HEK293 (cell line): ENCODE results near the gene TNKS2.

Experiments
- BCL11B ChIP-seq: fragments of 450-650 bp; formaldehyde crosslinking; IDR thresholded peaks from 2 replicates; pipeline ENCODE4 v1.5.1; 2016; ENCODE audit warnings: low read depth, missing biosample characterization, missing genetic modification characterization
- ELK4 ChIP-seq: IDR thresholded peaks from 2 replicates; pipeline ENCODE4 v1.6.1; 2011; ENCODE audit warnings: mild to moderate bottlenecking, low read depth, low read length, borderline replicate concordance
- REPIN1 ChIP-seq: fragments of 450-650 bp; formaldehyde crosslinking; IDR thresholded peaks from 2 replicates; pipeline ENCODE4 v1.5.1; 2017; ENCODE audit warnings: missing biosample characterization, missing genetic modification characterization, low read depth
- REST ChIP-seq: fragments of 450-650 bp; formaldehyde crosslinking; IDR thresholded peaks from 2 replicates; pipeline ENCODE4 v1.5.1; 2016; ENCODE audit warnings: missing biosample characterization, missing genetic modification characterization
- ZBTB20 ChIP-seq: fragments of 450-650 bp; formaldehyde crosslinking; IDR thresholded peaks from 2 replicates; pipeline ENCODE4 v1.5.1; 2016; ENCODE audit warnings: missing biosample characterization, missing genetic modification characterization
- ZBTB21 ChIP-seq: fragments of 450-650 bp; formaldehyde crosslinking; IDR thresholded peaks from 2 replicates; pipeline ENCODE4 v1.5.1; 2017; ENCODE audit warnings: missing biosample characterization, missing genetic modification characterization
- ZBTB26 ChIP-seq: fragments of 450-650 bp; formaldehyde crosslinking; optimal IDR thresholded peaks from 2 replicates; pipeline ENCODE3; 2016; ENCODE audit warnings: missing biosample characterization, mild to moderate bottlenecking, missing genetic modification characterization
- ZNF335 ChIP-seq: fragments of 450-650 bp; formaldehyde crosslinking; conservative IDR thresholded peaks from 2 replicates; pipeline ENCODE4 v1.5.1; 2016; ENCODE audit warnings: missing biosample characterization, missing genetic modification characterization
- ZNF362 ChIP-seq: fragments of 450-650 bp; formaldehyde crosslinking; IDR thresholded peaks from 2 replicates; pipeline ENCODE4 v1.5.1; 2016; ENCODE audit warnings: missing biosample characterization, missing genetic modification characterization
- ZNF549 ChIP-seq: fragments of 450-650 bp; IDR thresholded peaks from 2 replicates; pipeline ENCODE4 v1.5.1; 2018; ENCODE audit warnings: missing biosample characterization, missing genetic modification characterization, mild to moderate bottlenecking, inconsistent platforms, moderate library complexity
- ZNF792 ChIP-seq: fragments of 450-650 bp; formaldehyde crosslinking; IDR thresholded peaks from 2 replicates; pipeline ENCODE4 v1.5.1; 2016; ENCODE audit warnings: missing biosample characterization, missing genetic modification characterization
- TF ChIP-seq, protein P1 (sequence below): fragments of 450-650 bp; formaldehyde crosslinking; IDR thresholded peaks from 2 replicates; pipeline ENCODE4 v1.5.1; 2016; ENCODE audit warnings: missing biosample characterization, missing genetic modification characterization
- TF ChIP-seq, protein P2 (sequence below): fragments of 450-650 bp; formaldehyde crosslinking; IDR thresholded peaks from 2 replicates; pipeline ENCODE4 v1.5.1; 2016; ENCODE audit warnings: missing biosample characterization, missing genetic modification characterization

GRCh38 chr10:91887272-91888076 is 89.2 kb downstream of the TNKS2 start:
- TF ChIP-seq ZBTB20 (tag by site-specific recombination), result peak; percentile 96
- peak; percentile 95 for TF ChIP-seq ZNF335
- TF ChIP-seq, protein P1, sequence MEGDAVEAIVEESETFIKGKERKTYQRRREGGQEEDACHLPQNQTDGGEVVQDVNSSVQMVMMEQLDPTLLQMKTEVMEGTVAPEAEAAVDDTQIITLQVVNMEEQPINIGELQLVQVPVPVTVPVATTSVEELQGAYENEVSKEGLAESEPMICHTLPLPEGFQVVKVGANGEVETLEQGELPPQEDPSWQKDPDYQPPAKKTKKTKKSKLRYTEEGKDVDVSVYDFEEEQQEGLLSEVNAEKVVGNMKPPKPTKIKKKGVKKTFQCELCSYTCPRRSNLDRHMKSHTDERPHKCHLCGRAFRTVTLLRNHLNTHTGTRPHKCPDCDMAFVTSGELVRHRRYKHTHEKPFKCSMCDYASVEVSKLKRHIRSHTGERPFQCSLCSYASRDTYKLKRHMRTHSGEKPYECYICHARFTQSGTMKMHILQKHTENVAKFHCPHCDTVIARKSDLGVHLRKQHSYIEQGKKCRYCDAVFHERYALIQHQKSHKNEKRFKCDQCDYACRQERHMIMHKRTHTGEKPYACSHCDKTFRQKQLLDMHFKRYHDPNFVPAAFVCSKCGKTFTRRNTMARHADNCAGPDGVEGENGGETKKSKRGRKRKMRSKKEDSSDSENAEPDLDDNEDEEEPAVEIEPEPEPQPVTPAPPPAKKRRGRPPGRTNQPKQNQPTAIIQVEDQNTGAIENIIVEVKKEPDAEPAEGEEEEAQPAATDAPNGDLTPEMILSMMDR (tag by site-specific recombination), result no peak
- no peak for TF ChIP-seq ZBTB21 (tag by site-specific recombination)
- no peak for TF ChIP-seq REPIN1
- TF ChIP-seq, protein P2, sequence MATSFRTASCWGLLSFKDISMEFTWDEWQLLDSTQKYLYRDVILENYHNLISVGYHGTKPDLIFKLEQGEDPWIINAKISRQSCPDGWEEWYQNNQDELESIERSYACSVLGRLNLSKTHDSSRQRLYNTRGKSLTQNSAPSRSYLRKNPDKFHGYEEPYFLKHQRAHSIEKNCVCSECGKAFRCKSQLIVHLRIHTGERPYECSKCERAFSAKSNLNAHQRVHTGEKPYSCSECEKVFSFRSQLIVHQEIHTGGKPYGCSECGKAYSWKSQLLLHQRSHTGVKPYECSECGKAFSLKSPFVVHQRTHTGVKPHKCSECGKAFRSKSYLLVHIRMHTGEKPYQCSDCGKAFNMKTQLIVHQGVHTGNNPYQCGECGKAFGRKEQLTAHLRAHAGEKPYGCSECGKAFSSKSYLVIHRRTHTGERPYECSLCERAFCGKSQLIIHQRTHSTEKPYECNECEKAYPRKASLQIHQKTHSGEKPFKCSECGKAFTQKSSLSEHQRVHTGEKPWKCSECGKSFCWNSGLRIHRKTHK, result no peak
- TF ChIP-seq BCL11B (tag by site-specific recombination), result peak; percentile 60; the same call in 1 of the 2 replicates
- TF ChIP-seq ZNF362 (tag by site-specific recombination), result no peak
- TF ChIP-seq REST (tag by site-specific recombination), result no peak
- no peak for TF ChIP-seq ZNF792 (tag by site-specific recombination)
- TF ChIP-seq ZNF549, result no peak
- peak; percentile 91 for TF ChIP-seq ZBTB26 (tag by site-specific recombination)
- TF ChIP-seq ELK4, result no peak
